Measurements from ENCODE around the gene ATP1A1. TPM values are rescaled to one million over a fixed set of nuclear protein-coding genes. Genes with fewer than 3 reads are reported as not detected.

Gene ATP1A1
- 100 to 1,000 TPM; 153 to 403 (median 203) TPM for total RNA-seq
- polyA plus RNA-seq = 100 to 1,000 TPM in 1 of 2 donors, 10 to 100 TPM in 1; 73.6 to 624 TPM
- long read RNA-seq, donor 1, transcript ATP1A1-201 (23 exons, 3,654 nt) = major isoform, 169 of 258 reads
- long read RNA-seq, donor 1, partial matches to known transcripts = 69 of 258 reads
- long read RNA-seq, donor 1, other reads (novel, unspliced or antisense) = 18 of 258 reads
- long read RNA-seq, donor 2, transcript ATP1A1-201 (23 exons, 3,654 nt) = major isoform, 204 of 306 reads
- long read RNA-seq, donor 2, partial matches to known transcripts = 87 of 306 reads
- long read RNA-seq, donor 2, other reads (novel, unspliced or antisense) = 12 of 306 reads
- long read RNA-seq, donor 3, transcript ATP1A1-201 (23 exons, 3,654 nt) = major isoform, 163 of 287 reads
- long read RNA-seq, donor 3, partial matches to known transcripts = 115 of 287 reads
- long read RNA-seq, donor 3, other reads (novel, unspliced or antisense) = 6 of 287 reads

DNA sequence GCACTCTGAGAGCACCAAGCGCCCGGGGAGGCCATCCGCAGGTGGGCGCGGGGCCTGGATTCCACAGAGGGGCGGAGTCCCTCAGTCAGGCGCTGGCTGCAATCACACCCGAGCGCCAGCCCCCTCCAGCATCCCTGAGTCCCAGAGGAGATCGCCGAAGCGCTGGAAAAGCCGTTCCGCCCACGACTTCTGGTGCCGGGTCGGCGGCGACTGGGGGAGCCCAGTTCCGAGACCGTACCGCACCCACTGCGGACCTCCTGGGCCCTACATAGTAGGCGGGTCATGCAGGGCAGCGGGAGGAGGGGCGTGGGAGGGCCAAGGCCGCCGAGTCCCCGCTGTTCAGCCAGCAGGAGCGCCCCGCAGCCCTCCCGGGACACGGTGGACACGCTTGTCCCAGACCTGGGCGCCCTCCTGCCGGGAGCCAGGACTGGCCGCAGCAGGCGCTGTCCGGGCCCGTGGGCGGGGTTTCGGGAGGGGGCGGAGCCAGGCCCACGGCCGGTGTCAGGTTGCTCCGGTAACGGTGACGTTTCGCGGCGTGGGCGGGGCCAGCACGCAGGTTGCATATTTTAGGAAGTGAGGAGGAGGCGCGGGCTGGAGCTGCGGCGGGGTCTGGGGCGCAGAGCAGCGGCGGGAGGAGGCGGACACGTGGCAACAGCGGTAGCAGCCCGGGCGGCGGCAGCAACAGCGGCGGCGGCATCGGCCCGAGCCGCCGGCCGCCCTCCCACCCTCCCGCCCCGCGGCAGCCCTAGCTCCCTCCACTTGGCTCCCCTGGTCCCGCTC lies at the start of gene ATP1A1:
Gene ATP1A1 (plus strand): TSS at position 594 of the 780 bp plus-strand sequence. CDS start 268 bp downstream, outside the sequence.
- WGBS, 2 donors = 0 to 1% methylated on average over 67 to 77 of the region's 78 CpGs
- H3K9me3 ChIP-seq = no peaks in the 10 kb centered on the region

DNA sequence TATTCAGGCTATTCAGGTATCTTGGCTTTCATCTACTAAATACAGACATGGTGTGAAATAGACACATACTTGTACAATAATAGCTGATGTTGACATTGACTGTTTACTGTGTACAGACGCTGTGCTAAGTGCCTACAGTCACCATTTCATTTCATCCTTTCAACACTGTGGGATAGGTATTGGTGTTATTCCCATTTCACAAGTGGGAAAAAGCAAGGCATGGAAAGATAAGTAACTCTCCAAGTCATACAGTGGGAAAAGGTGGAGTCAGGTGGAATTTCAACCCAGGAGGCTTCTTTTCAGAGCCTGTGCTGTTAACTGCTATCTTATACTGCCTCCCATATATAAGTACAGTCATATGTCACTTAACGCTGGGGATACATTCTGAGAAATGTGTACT lies 49.6 kb upstream of the ATP1A1 start:
- no peak overlapping the region for H3K27ac ChIP-seq
- peaks cover 0 to 4% (median 0%) of the 10 kb centered on the region in 9 donors for H3K4me1 ChIP-seq
- ATAC-seq (no peak), DNase-seq (no peak)
- H3K36me3 ChIP-seq = no peaks in the 10 kb centered on the region
- H3K9me3 ChIP-seq = no peaks in the 10 kb centered on the region
- WGBS, 2 donors = 76 to 79% methylated on average over 2 of the region's 2 CpGs
- no peak overlapping the region for H3K4me3 ChIP-seq
- intact Hi-C loops (cut with DNase I) = no loop called here
- no peaks in the 10 kb centered on the region for H3K27me3 ChIP-seq
- TF ChIP-seq, protein P1, sequence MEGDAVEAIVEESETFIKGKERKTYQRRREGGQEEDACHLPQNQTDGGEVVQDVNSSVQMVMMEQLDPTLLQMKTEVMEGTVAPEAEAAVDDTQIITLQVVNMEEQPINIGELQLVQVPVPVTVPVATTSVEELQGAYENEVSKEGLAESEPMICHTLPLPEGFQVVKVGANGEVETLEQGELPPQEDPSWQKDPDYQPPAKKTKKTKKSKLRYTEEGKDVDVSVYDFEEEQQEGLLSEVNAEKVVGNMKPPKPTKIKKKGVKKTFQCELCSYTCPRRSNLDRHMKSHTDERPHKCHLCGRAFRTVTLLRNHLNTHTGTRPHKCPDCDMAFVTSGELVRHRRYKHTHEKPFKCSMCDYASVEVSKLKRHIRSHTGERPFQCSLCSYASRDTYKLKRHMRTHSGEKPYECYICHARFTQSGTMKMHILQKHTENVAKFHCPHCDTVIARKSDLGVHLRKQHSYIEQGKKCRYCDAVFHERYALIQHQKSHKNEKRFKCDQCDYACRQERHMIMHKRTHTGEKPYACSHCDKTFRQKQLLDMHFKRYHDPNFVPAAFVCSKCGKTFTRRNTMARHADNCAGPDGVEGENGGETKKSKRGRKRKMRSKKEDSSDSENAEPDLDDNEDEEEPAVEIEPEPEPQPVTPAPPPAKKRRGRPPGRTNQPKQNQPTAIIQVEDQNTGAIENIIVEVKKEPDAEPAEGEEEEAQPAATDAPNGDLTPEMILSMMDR (IDR thresholded peaks at IDR 0.05) = no peak

More for the DNA sequence above, at the start of gene ATP1A1:
- DNase-seq (peak; percentile 97 to 99), ATAC-seq (peak; percentile 84 to 92 (median 88))
- H3K27me3 ChIP-seq = no peaks in the 10 kb centered on the region
- H3K27ac ChIP-seq = peak within 1 kb of the TSS; percentile 91 to 98 (median 97)
- H3K4me3 ChIP-seq = peak within 1 kb of the TSS; percentile 66 to 90 (median 86)
- TF ChIP-seq, protein P1 (IDR thresholded peaks at IDR 0.05) = peak in 5 of 9 donors; percentile 2 to 50 (median 39)
- intact Hi-C loops (cut with DNase I) = loop anchor here in 3 of 10 donors (5.0 kb wide), 2 partner anchors 104 to 221 kb away; no protein-coding TSS in a partner anchor
- no peaks in the 10 kb centered on the region for H3K36me3 ChIP-seq
- H3K4me1 ChIP-seq = peaks cover 10 to 50% (median 43%) of the 10 kb centered on the region in 9 donors

DNA sequence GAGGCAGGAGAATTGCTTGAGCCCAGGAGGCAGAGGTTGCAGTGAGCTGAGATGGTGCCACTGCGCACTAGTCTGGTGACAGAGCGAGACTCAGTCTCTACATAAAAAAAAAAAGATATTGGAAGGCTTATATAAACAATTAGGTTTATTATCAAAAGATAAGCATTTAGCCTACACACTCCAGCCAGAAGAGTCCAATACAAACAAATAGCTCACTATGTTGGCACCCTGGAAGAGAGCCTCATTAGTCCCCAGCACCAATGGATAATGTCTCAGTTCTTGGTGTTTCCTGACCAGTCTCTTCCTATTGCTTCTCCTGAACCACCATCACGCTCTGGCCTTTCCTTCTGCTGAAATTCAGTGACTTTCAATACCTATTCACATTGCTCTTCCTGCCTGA lies 48.6 kb upstream of the ATP1A1 start:
- TF ChIP-seq, protein P1 (IDR thresholded peaks at IDR 0.05) = no peak
- no peaks in the 10 kb centered on the region for H3K36me3 ChIP-seq
- peak overlapping the region in 1 of 10 donors; percentile 65 for H3K27ac ChIP-seq
- no peak overlapping the region for H3K4me3 ChIP-seq
- WGBS, 2 donors = 88 to 89% methylated on average over 3 of the region's 3 CpGs
- DNase-seq = no peak
- intact Hi-C loops (cut with DNase I) = no loop called here
- ATAC-seq = no peak
- no peaks in the 10 kb centered on the region for H3K27me3 ChIP-seq
- H3K4me1 ChIP-seq = peaks cover 0 to 4% (median 0%) of the 10 kb centered on the region in 9 donors
- no peaks in the 10 kb centered on the region for H3K9me3 ChIP-seq

DNA sequence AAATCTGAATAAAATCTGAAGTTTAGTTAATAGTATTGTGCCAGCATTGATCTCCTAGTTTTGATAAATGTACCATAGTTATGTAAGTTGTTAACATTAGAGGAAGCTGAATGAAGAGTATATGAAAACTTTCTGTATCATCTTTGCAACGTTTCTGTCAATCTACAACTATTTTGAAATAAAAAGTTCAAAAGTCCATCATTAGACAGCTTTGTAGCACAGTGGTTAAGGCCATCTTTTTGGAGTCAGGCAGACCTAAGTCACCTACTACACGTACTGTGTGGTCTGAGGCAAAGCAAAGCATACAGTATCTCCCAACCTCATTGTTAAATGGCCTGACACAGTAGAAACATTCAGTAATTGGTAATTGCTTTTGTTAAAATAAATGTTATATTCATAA lies 47.9 kb upstream of the ATP1A1 start:
- Histone ChIP-seq H3K9me3 (no peaks in the 10 kb centered on the region), H3K27ac (peak overlapping the region in 1 of 10 donors; percentile 65), H3K27me3 (no peaks in the 10 kb centered on the region), H3K4me1 (peaks cover 0 to 4% (median 0%) of the 10 kb centered on the region in 9 donors), H3K36me3 (no peaks in the 10 kb centered on the region), H3K4me3 (no peak overlapping the region)
- no peak for ATAC-seq
- TF ChIP-seq, protein P1 (IDR thresholded peaks at IDR 0.05) = no peak
- 84 to 93% methylated on average over 2 of the region's 2 CpGs for WGBS, 2 donors
- DNase-seq = no peak
- intact Hi-C loops (cut with DNase I) = no loop called here
